HepG2 (cell line): ENCODE data around the gene C11orf24. TPM values are rescaled to one million over a fixed set of nuclear protein-coding genes. Genes with fewer than 3 reads are reported as not detected.

ENCODE experiments used
- ATAC-seq: fragments of 200-7000 bp; cut with Tn5 transposase; 3 replicates; pipeline ENCODE4 v1.9.1; 2020; ENCODE audit warnings: mild to moderate bottlenecking, moderate library complexity
- BruUV-seq: library from RNA; stranded (reverse); fragments of 400-500 nt; replicated peaks from 2 replicates; lab custom pipeline; 2021; lab: Mats Ljungman, UMichigan
- CTCF ChIA-PET: fragments of 300-600 bp; formaldehyde crosslinking; extraction: SDS; loops from one replicate; lab custom pipeline; 2021; ENCODE audit warnings: low total read pairs, inconsistent platforms, low intra/inter-chr PET ratio; lab: Yijun Ruan, JAX
- POLR2A ChIA-PET: fragments of 350-600 bp; sonication (Branson Sonifier 250); formaldehyde crosslinking; loops from one replicate; lab custom pipeline; 2020; ENCODE audit warnings: antibody characterized with exemption, inconsistent platforms; lab: Yijun Ruan, JAX
- DNase-seq: peaks from one replicate; pipeline ENCODE4 v3.0.0-alpha.2; 2015; ENCODE audit warnings: low spot score
- FAIRE-seq: peaks from 3 replicates; lab custom pipeline; 2011; peaks lifted over from hg19 to GRCh38; lab: Jason Lieb, UNC
- H2AFZ ChIP-seq: one replicate; pipeline ENCODE4 v1.6.1; 2011; ENCODE audit warnings: low read length, inconsistent platforms
- H3K27ac ChIP-seq: fragments of 300-600 bp; 3 replicates; pipeline ENCODE4 v1.8.0; 2011; ENCODE audit warnings: mixed run types, mild to moderate bottlenecking, mixed read lengths, low read length, inconsistent platforms; ENCODE audit not compliant: insufficient read depth; ENCODE audit errors: extremely low read length
- H3K27me3 ChIP-seq, 2 experiments: fragments of 200-600 bp in 1 of 2; 2 replicates in 1 of 2; 3 replicates in 1 of 2; pipeline versions ENCODE4 v1.6.0 to v1.8.0; 2011; ENCODE audit warnings: low read length in 2 of 2, mild to moderate bottlenecking in 2 of 2, moderate library complexity in 2 of 2, inconsistent platforms in 1 of 2; ENCODE audit not compliant: insufficient read depth in 2 of 2, control insufficient read depth in 1 of 2
- H3K36me3 ChIP-seq, 2 experiments: fragments of 200-600 bp in 1 of 2; replicated peaks in 1 of 2; 2 replicates in 1 of 2; 3 replicates in 1 of 2; pipeline versions ENCODE4 v1.5.1 to v1.8.0; 2011; ENCODE audit warnings: low read length in 2 of 2, inconsistent platforms in 1 of 2; ENCODE audit not compliant: insufficient read depth in 2 of 2, control insufficient read depth in 1 of 2
- H3K4me1 ChIP-seq: 2 replicates; pipeline ENCODE4 v1.5.1; 2012; ENCODE audit warnings: low read length, inconsistent platforms; ENCODE audit not compliant: insufficient read depth
- H3K4me2 ChIP-seq: 2 replicates; pipeline ENCODE4 v1.6.0; 2011; ENCODE audit warnings: low read depth, low read length, inconsistent platforms
- H3K4me3 ChIP-seq, 3 experiments: fragments of 200-600 bp in 1 of 3; sonication (generic), shearing (Covaris generic) in 1 of 3; replicated peaks in 1 of 3; 2 replicates each; pipeline ENCODE4 v1.5.1; 2011 to 2016; ENCODE audit warnings: low read length in 3 of 3, inconsistent platforms in 2 of 3, low read depth in 2 of 3, mild to moderate bottlenecking in 2 of 3, control low read depth in 1 of 3, mixed read lengths in 1 of 3; ENCODE audit not compliant: insufficient read depth in 1 of 3
- H3K79me2 ChIP-seq: one replicate; pipeline ENCODE4 v1.6.1; 2011; ENCODE audit warnings: low read length, inconsistent platforms; ENCODE audit not compliant: insufficient read depth
- H3K9ac ChIP-seq: 2 replicates; pipeline ENCODE4 v1.6.0; 2011; ENCODE audit warnings: mild to moderate bottlenecking, low read depth, low read length, inconsistent platforms; ENCODE audit not compliant: insufficient read depth
- H3K9me3 ChIP-seq: 2 replicates; pipeline ENCODE4 v1.5.1; 2012; ENCODE audit warnings: mild to moderate bottlenecking, low read length
- H4K20me1 ChIP-seq: 2 replicates; pipeline ENCODE4 v1.6.0; 2011; ENCODE audit warnings: inconsistent platforms, mild to moderate bottlenecking, low read length, moderate library complexity; ENCODE audit not compliant: insufficient read depth
- E2F5 ChIP-seq: sonication (generic); formaldehyde crosslinking; conservative IDR thresholded peaks from 2 replicates; pipeline ENCODE4 v1.4.0; 2020; ENCODE audit warnings: missing genetic modification reagents
- FOXO1 ChIP-seq: sonication (generic); formaldehyde crosslinking; IDR thresholded peaks from 2 replicates; pipeline ENCODE4 v1.4.0; 2020; ENCODE audit warnings: missing genetic modification reagents
- HIVEP1 ChIP-seq: sonication (generic); formaldehyde crosslinking; IDR thresholded peaks from 2 replicates; pipeline ENCODE4 v1.4.0; 2020; ENCODE audit warnings: mild to moderate bottlenecking, missing genetic modification reagents
- JARID2 ChIP-seq: sonication (generic); formaldehyde crosslinking; IDR thresholded peaks from 2 replicates; pipeline ENCODE4 v1.8.1; 2023; ENCODE audit warnings: missing genetic modification reagents, inconsistent platforms; ENCODE audit not compliant: insufficient replicate concordance
- MZF1 ChIP-seq: sonication (generic); formaldehyde crosslinking; IDR thresholded peaks from 2 replicates; pipeline ENCODE4 v1.8.1; 2023; ENCODE audit warnings: mild to moderate bottlenecking, missing genetic modification reagents, borderline replicate concordance
- RBFOX2 ChIP-seq: fragments of 200-400 bp; formaldehyde crosslinking; IDR thresholded peaks from 2 replicates; pipeline ENCODE4 v1.6.1; 2017; ENCODE audit warnings: low read depth, mild to moderate bottlenecking, low read length
- SNAI1 ChIP-seq: sonication (generic); formaldehyde crosslinking; IDR thresholded peaks from 2 replicates; pipeline ENCODE4 v1.5.0; 2020; ENCODE audit warnings: mild to moderate bottlenecking, missing genetic modification reagents, borderline replicate concordance
- TCF12 ChIP-seq, 2 experiments: fragments of 450-650 bp in 1 of 2; sonication (generic) in 1 of 2; formaldehyde crosslinking in 1 of 2; IDR thresholded peaks; 2 replicates each; pipeline versions ENCODE4 v1.6.1 to v1.8.0; 2017 to 2022; ENCODE audit warnings: antibody characterized with exemption in 1 of 2, mild to moderate bottlenecking in 1 of 2, missing genetic modification reagents in 1 of 2, moderate library complexity in 1 of 2
- ZFY ChIP-seq: sonication (generic); formaldehyde crosslinking; IDR thresholded peaks from 2 replicates; pipeline ENCODE4 v1.4.0; 2020; ENCODE audit warnings: missing genetic modification reagents
- ZNF143 ChIP-seq: sonication (generic); formaldehyde crosslinking; IDR thresholded peaks from 2 replicates; pipeline ENCODE4 v1.4.0; 2020; ENCODE audit warnings: missing genetic modification reagents
- ZNF207 ChIP-seq: fragments of 450-650 bp; IDR thresholded peaks from 2 replicates; pipeline ENCODE4 v1.6.1; 2016; ENCODE audit warnings: antibody characterized with exemption, borderline replicate concordance
- ZNF30 ChIP-seq: sonication (generic); formaldehyde crosslinking; IDR thresholded peaks from 2 replicates; pipeline ENCODE4 v1.5.0; 2020; ENCODE audit warnings: mild to moderate bottlenecking, missing genetic modification reagents
- ZNF317 ChIP-seq: sonication (generic); formaldehyde crosslinking; IDR thresholded peaks from 2 replicates; pipeline ENCODE4 v1.5.0; 2020; ENCODE audit warnings: mild to moderate bottlenecking, missing genetic modification reagents
- ZNF367 ChIP-seq: sonication (generic); formaldehyde crosslinking; IDR thresholded peaks from 2 replicates; pipeline ENCODE4 v1.4.0; 2020; ENCODE audit warnings: missing genetic modification reagents, borderline replicate concordance
- ZNF382 ChIP-seq: sonication (generic); formaldehyde crosslinking; IDR thresholded peaks from 2 replicates; pipeline ENCODE4 v1.5.0; 2020; ENCODE audit warnings: missing genetic modification reagents, mild to moderate bottlenecking, borderline replicate concordance
- ZNF652 ChIP-seq: IDR thresholded peaks from 2 replicates; pipeline ENCODE4 v1.6.1; 2016; ENCODE audit warnings: low read depth, borderline replicate concordance
- ZNF660 ChIP-seq: sonication (generic); formaldehyde crosslinking; IDR thresholded peaks from 2 replicates; pipeline ENCODE4 v1.5.1; 2020; ENCODE audit warnings: mild to moderate bottlenecking, low read depth, missing genetic modification reagents, borderline replicate concordance
- ZNF773 ChIP-seq: sonication (generic); formaldehyde crosslinking; IDR thresholded peaks from 2 replicates; pipeline ENCODE4 v1.4.0; 2020; ENCODE audit warnings: missing genetic modification reagents, borderline replicate concordance
- ZNF788 ChIP-seq: sonication (generic); formaldehyde crosslinking; IDR thresholded peaks from 2 replicates; pipeline ENCODE4 v1.5.0; 2020; ENCODE audit warnings: mild to moderate bottlenecking, missing genetic modification reagents, borderline replicate concordance
- ZNF891 ChIP-seq: sonication (generic); formaldehyde crosslinking; IDR thresholded peaks from 2 replicates; pipeline ENCODE4 v1.5.0; 2020; ENCODE audit warnings: mild to moderate bottlenecking, missing genetic modification reagents
- WGBS: methylation state at CpG from one replicate; pipeline ENCODE4 v1.1.6; 2017; ENCODE audit warnings: low lambda C conversion rate; 5-methylcytosine and 5-hydroxymethylcytosine counted together
- in situ Hi-C: cut with HindIII; loops from 2 replicates; pipeline ENCODE4 v1.10.0; 2017; ENCODE audit warnings: low pct_unique_long_range_greater_than_20kb; ENCODE audit not compliant: extremely low pct_ligation_motif_present
- intact Hi-C: fragments of 100-400 bp; cut with micrococcal nuclease; formaldehyde crosslinking; loops from one replicate; pipeline ENCODE4 v1.10.0; 2022; ENCODE audit not compliant: unreplicated experiment
- polyA plus RNA-seq, 8 experiments: library from polyadenylated mRNA; depleted of rRNA in 3 of 8; stranded (reverse) in 7 of 8; unstranded in 1 of 8; fragments of >200 nt; fragmentation: Illumina TruSeq in 4 of 8; extraction: Trizol in 4 of 8; gene quantifications; 2 replicates each; pipeline versions ENCODE4 v1.2.1 to v1.2.3, GENCODE V29; 2011 to 2016; ENCODE audit warnings: low read depth in 4 of 8, missing spikeins in 1 of 8, mixed read lengths in 1 of 8; ENCODE audit not compliant: insufficient read depth in 1 of 8
- total RNA-seq, 5 experiments: library from RNA; depleted of rRNA; stranded (reverse); fragments of >200 nt; fragmentation: Illumina TruSeq; extraction: Trizol; gene quantifications; 2 replicates each; pipeline ENCODE4 v1.2.3, GENCODE V29; 2016; ENCODE audit warnings: low read depth in 1 of 5

The C11orf24 gene
- total and polyA plus RNA-seq, 2 of the 13 experiments (the other 11 are each of a cell fraction or from before 2014, with no cell fraction given), result 52.9 to 55.5 TPM

DNA sequence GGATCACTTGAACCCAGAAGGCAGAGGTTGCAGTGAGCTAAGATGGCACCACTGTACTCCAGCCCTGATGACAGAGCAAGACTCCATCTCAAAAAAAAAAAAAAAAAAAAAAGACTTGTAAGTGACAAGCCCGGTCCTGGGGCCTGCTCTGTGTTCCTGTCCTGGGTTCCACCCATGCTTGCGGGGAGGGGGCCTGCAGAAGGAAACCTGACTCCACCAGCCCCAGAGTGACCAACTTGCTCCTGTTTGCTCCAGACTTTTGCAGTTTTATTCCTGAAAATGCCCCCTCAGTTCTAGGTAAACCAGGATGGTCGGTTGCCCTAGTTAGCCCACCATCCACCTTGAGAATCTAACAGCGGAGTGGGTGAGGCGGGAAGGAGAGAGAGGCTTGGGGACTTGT lies 30.5 kb upstream of the C11orf24 start:
- DNase-seq, result no peak
- Histone ChIP-seq H3K4me3 (no peak overlapping the region), H3K27ac (peak overlapping the region; percentile 64), H3K9ac (peak overlapping the region; percentile 39; the same call in 1 of the 2 replicates), H3K4me1 (peaks cover 63% of the 10 kb centered on the region), H3K4me2 (peak overlapping the region; percentile 51), H3K79me2 (peaks cover 31% of the 10 kb centered on the region), H3K27me3 (no peaks in the 10 kb centered on the region; a peak in 1 of 5 replicates), H3K9me3 (no peaks in the 10 kb centered on the region), H2AFZ (no peak overlapping the region), H4K20me1 (no peaks in the 10 kb centered on the region), H3K36me3 (peaks cover 2 to 17% of the 10 kb centered on the region in 2 experiments; a peak in 3 of 5 replicates)
- no peak for TF ChIP-seq ZNF30 (CRISPR knock-in tag)
- TF ChIP-seq ZNF207, result no peak
- TF ChIP-seq ZNF367 (CRISPR knock-in tag), result no peak
- TF ChIP-seq ZNF773 (CRISPR knock-in tag), result no peak
- no peak for TF ChIP-seq ZNF788
- TF ChIP-seq JARID2, result no peak
- no peak for TF ChIP-seq ZNF143
- no peak for TF ChIP-seq TCF12 (IDR thresholded peaks at IDR 0.05)
- no peak for TF ChIP-seq TCF12 (CRISPR knock-in tag; IDR thresholded peaks at IDR 0.05)
- TF ChIP-seq SNAI1 (CRISPR knock-in tag), result no peak
- no peak for TF ChIP-seq ZNF652 (CRISPR knock-in tag)
- no peak for TF ChIP-seq ZNF382 (CRISPR knock-in tag)
- TF ChIP-seq ZNF660 (CRISPR knock-in tag), result no peak
- TF ChIP-seq ZNF891 (CRISPR knock-in tag), result no peak
- TF ChIP-seq HIVEP1 (CRISPR knock-in tag), result no peak
- no peak for TF ChIP-seq ZNF317 (CRISPR knock-in tag)
- TF ChIP-seq MZF1 (CRISPR knock-in tag), result no peak
- TF ChIP-seq ZFY (CRISPR knock-in tag), result no peak
- no peak for TF ChIP-seq RBFOX2
- TF ChIP-seq FOXO1 (CRISPR knock-in tag), result no peak
- TF ChIP-seq E2F5 (CRISPR knock-in tag), result no peak
- no peak for ATAC-seq
- FAIRE-seq, result no peak
- 67% methylated on average over 5 of the region's 5 CpGs for WGBS
- ChIA-PET CTCF (no interaction called here), POLR2A (interaction anchor here (0.8 to 1.8 kb wide), 4 partner anchors 13 to 86 kb away, joined by 3 to 14 read pairs (median 4); partner anchors contain the start of gene C11orf24)
- BruUV-seq, result no TSS peak
- intact Hi-C loops (no loop called here), in situ Hi-C loops (no loop called here)
